Karpas-422 (cell line): ENCODE measurements around the gene C9orf57. TPM values are rescaled to one million over a fixed set of nuclear protein-coding genes. Genes with fewer than 3 reads are reported as not detected.
"Not testable (repeated sequence)": the region's sequence is repeated elsewhere in the genome, so short reads cannot be mapped to it uniquely, and the experiment has no call there.

Experiments
- DNase-seq: peaks from one replicate; pipeline ENCODE4 v3.0.0-alpha.2; 2015
- H2AFZ ChIP-seq: fragments of 200-600 bp; sonication (generic); 2 replicates; pipeline ENCODE4 v1.6.1; 2014; ENCODE audit warnings: antibody characterized with exemption, low read length, mixed read lengths
- H3K27ac ChIP-seq: fragments of 200-600 bp; sonication (generic); 2 replicates; pipeline ENCODE4 v1.5.1; 2014; ENCODE audit warnings: mild to moderate bottlenecking, low read length, moderate library complexity
- H3K27me3 ChIP-seq: fragments of 200-600 bp; sonication (generic); 2 replicates; pipeline ENCODE4 v1.6.1; 2014; ENCODE audit warnings: low read length, mixed read lengths
- H3K36me3 ChIP-seq: fragments of 200-600 bp; sonication (generic); 2 replicates; pipeline ENCODE4 v1.6.1; 2014; ENCODE audit warnings: low read length, mixed read lengths; ENCODE audit not compliant: insufficient read depth
- H3K4me1 ChIP-seq: fragments of 200-600 bp; sonication (generic); 2 replicates; pipeline ENCODE4 v1.6.1; 2014; ENCODE audit warnings: mild to moderate bottlenecking, low read length, mixed read lengths
- H3K4me2 ChIP-seq: fragments of 200-600 bp; sonication (generic); 2 replicates; pipeline ENCODE4 v1.6.1; 2014; ENCODE audit warnings: low read length, low read depth, mild to moderate bottlenecking; ENCODE audit not compliant: poor library complexity, severe bottlenecking
- H3K4me3 ChIP-seq: fragments of 200-600 bp; sonication (generic); 2 replicates; pipeline ENCODE4 v1.5.1; 2014; ENCODE audit warnings: mild to moderate bottlenecking, antibody characterized with exemption, low read length, mixed read lengths
- H3K79me2 ChIP-seq: fragments of 200-600 bp; sonication (generic); 2 replicates; pipeline ENCODE4 v1.6.1; 2014; ENCODE audit warnings: mild to moderate bottlenecking, low read length, mixed read lengths
- H3K9ac ChIP-seq: fragments of 200-600 bp; sonication (generic); 2 replicates; pipeline ENCODE4 v1.6.0; 2014; ENCODE audit warnings: low read length
- H3K9me2 ChIP-seq: fragments of 200-600 bp; sonication (generic), shearing (Covaris generic); replicated peaks from 2 replicates; pipeline ENCODE4 v1.6.0; 2014; ENCODE audit warnings: mild to moderate bottlenecking, low read length, moderate library complexity; ENCODE audit not compliant: insufficient read depth
- H3K9me3 ChIP-seq: fragments of 300-700, 200-600 bp; sonication (generic); 2 replicates; pipeline ENCODE4 v1.6.1; 2014; ENCODE audit warnings: low read length, mixed read lengths
- H4K20me1 ChIP-seq: fragments of 200-600 bp; sonication (generic); 2 replicates; pipeline ENCODE4 v1.6.1; 2014; ENCODE audit warnings: mild to moderate bottlenecking, antibody characterized with exemption, low read length, low read depth; ENCODE audit not compliant: insufficient read depth
- small RNA-seq: library from RNA; depleted of rRNA; stranded (forward); fragments of <200 nt; gene quantifications from one replicate; pipeline ENCODE3, GENCODE V24; 2014
- total RNA-seq: library from RNA; depleted of rRNA; stranded (reverse); fragments of >200 nt; shearing (Covaris generic); gene quantifications from 2 replicates; pipeline ENCODE4 v1.2.3, GENCODE V29; 2014; ENCODE audit warnings: low replicate concordance; rRNA removed

C9orf57 gene
- total RNA-seq, 1 experiment from 2014 or later: not detected

DNA sequence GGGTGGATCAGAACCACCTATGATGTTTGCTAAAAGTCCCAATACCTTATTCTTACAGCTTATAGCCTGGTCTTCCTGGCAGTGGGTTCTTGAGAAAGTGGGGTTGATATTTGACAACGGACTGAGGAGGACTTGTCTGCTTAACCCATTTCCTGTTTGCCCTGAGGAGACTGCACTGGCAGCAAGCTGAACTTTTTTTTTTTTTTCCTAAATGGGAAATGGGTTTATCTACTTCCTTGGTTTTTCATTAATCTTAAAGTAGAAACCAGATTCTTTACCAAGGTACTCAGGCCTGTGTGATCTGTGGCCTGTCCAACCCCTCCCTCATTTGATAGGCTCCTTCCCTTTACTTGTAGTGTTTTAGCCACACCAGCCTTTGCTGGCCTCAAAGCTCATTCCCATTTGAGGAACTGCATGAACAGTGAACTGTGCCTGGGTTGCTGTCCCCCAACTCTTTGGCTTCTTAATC lies 47.1 kb downstream of the C9orf57 start:
- no peak overlapping the region for H3K9ac ChIP-seq
- no peak overlapping the region for H3K4me2 ChIP-seq
- H2AFZ ChIP-seq: no peak overlapping the region
- no peak overlapping the region for H3K4me3 ChIP-seq
- no peaks in the 10 kb centered on the region for H3K4me1 ChIP-seq
- H3K27ac ChIP-seq: no peak overlapping the region
- H3K9me2 ChIP-seq: no peaks in the 10 kb centered on the region
- no peaks in the 10 kb centered on the region for H3K36me3 ChIP-seq
- no peaks in the 10 kb centered on the region for H3K27me3 ChIP-seq
- DNase-seq: no peak
- H3K79me2 ChIP-seq: no peaks in the 10 kb centered on the region
- no peaks in the 10 kb centered on the region for H4K20me1 ChIP-seq
- H3K9me3 ChIP-seq: no peaks in the 10 kb centered on the region

DNA sequence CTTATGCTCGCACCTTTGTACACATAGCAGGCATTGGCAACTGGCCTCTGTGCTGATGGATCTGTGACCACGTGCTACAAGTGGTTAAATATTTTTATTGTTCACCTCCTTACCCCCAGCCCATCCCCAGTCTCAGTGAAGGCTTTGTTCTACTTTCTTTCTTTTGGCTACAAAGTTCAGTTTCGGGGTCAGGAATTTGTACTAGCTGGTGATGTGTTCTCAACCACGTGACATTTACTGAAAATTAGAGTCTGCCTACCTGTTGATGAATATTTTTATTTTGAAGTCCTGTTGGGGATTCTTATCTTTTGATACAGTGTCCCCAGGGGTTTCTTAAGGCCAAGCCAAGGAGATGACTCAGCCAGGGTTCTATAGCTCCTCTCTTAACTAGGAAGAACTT lies 47.8 kb downstream of the C9orf57 start:
- H3K9me3 ChIP-seq: no peaks in the 10 kb centered on the region
- no peaks in the 10 kb centered on the region for H4K20me1 ChIP-seq
- DNase-seq: no peak
- H3K4me1 ChIP-seq: no peaks in the 10 kb centered on the region
- H3K27ac ChIP-seq: no peak overlapping the region
- no peaks in the 10 kb centered on the region for H3K36me3 ChIP-seq
- no peak overlapping the region for H3K9ac ChIP-seq
- H3K4me2 ChIP-seq: no peak overlapping the region
- H2AFZ ChIP-seq: no peak overlapping the region
- no peaks in the 10 kb centered on the region for H3K9me2 ChIP-seq
- no peaks in the 10 kb centered on the region for H3K27me3 ChIP-seq
- H3K79me2 ChIP-seq: no peaks in the 10 kb centered on the region
- H3K4me3 ChIP-seq: no peak overlapping the region

DNA sequence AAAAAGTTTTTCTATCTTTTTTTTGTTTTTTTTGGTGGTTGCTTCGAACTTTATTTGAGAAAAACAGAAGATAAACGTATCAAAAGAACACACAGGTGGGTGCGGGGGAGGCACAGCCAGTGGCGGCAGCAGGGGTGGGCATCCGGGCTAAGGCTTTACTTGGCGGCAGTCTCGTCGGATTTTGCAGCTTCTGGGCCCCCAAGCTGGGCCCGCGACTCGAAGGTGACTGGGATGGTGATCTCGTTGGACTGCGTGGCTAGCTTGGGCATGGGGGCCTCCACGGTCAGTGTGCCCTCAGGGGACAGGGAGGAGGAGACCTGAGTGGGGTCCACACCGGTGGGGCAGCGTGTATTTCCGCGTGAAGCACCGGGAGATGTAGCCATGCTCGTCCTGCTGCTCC lies 52.7 kb downstream of the C9orf57 start:
- H4K20me1 ChIP-seq: not testable (repeated sequence)

DNA sequence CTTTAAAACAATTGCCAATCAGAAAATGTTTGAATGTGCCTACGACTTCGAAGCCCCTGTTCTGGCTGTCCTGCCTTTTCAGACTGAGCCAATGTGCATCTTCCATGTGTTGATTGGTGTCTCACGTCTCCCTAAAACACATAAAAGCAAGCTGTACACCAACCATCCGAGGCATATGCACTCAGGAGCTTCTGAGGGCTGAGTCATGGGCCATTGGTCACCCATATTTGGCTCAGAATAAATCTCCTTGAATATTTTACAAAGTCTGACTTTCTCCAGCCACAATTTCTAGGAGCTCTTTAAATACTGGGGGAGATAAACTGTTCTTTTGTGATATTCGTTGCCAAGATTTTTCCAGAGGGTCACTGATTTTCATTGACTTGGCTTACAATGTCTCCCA lies 53.9 kb downstream of the C9orf57 start:
- Histone ChIP-seq H3K9me3 (no peaks in the 10 kb centered on the region), H3K9me2 (no peaks in the 10 kb centered on the region), H3K27me3 (no peaks in the 10 kb centered on the region), H2AFZ (no peak overlapping the region), H3K4me2 (no peak overlapping the region), H3K27ac (no peak overlapping the region), H3K4me1 (no peaks in the 10 kb centered on the region), H3K79me2 (no peaks in the 10 kb centered on the region), H3K36me3 (no peaks in the 10 kb centered on the region), H3K9ac (no peak overlapping the region), H4K20me1 (no peaks in the 10 kb centered on the region), H3K4me3 (no peak overlapping the region)
- no peak for DNase-seq

More for the DNA sequence above, 52.7 kb downstream of the C9orf57 start:
- not testable (repeated sequence) for H3K4me2 ChIP-seq, H3K27me3 ChIP-seq, H3K9ac ChIP-seq, H3K36me3 ChIP-seq, H3K4me3 ChIP-seq, H3K9me2 ChIP-seq, H3K27ac ChIP-seq, H3K4me1 ChIP-seq, H2AFZ ChIP-seq, DNase-seq, H3K9me3 ChIP-seq, H3K79me2 ChIP-seq

DNA sequence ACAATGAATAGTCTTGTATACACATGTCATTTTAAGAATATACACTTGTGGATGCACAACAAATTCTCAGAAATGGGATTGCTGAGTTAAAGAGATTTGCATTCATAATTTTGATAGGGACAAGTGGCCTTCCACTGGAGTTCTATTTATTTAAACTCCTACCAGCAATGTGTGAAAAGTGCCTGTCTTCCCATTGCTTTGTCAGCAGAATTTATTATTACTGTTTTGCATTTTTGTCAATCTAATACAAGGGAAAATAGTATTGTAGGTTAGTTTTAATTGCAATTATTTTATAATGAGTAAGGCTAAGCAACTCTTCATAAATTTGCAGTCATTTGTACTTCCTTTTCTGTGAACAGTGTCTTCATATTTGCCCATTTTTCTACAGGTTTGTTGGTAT lies 55.0 kb downstream of the C9orf57 start:
- Histone ChIP-seq H3K79me2 (no peaks in the 10 kb centered on the region), H2AFZ (no peak overlapping the region), H3K27ac (no peak overlapping the region), H3K36me3 (no peaks in the 10 kb centered on the region), H3K4me3 (no peak overlapping the region), H3K9ac (no peak overlapping the region), H3K9me3 (no peaks in the 10 kb centered on the region), H3K4me2 (no peak overlapping the region), H3K9me2 (no peaks in the 10 kb centered on the region), H3K4me1 (no peaks in the 10 kb centered on the region), H3K27me3 (no peaks in the 10 kb centered on the region), H4K20me1 (no peaks in the 10 kb centered on the region)
- DNase-seq: no peak

Small RNAs within 50 kb of the gene (small RNA-seq; reads per million reads assigned to genes)
- not detected for gene HSPB1P1

Other genes starting within 250 kb of the C9orf57 start
- gene ABHD17B, start 149.4 kb downstream of the C9orf57 start, total RNA-seq: 3.9 and 12.9 TPM in 2 replicates
- gene C9orf85, start 149.0 kb downstream of the C9orf57 start, total RNA-seq: 6.0 and 9.2 TPM in 2 replicates
- gene GDA, start 88.8 kb upstream of the C9orf57 start, total RNA-seq: not detected in 2 replicates